Kidney glomerular epithelial cell (primary cell): ENCODE measurements around the gene RHBDF1.

Experiments
- DNase-seq: peaks from one replicate; lab custom pipeline; 2025; lab: John Stamatoyannopoulos, UW

The RHBDF1 gene

GRCh38 chr16:74747-75334 lies 2.4 kb upstream of the RHBDF1 start:
- no peak for DNase-seq

- no peak for DNase-seq
Observed at GRCh38 chr16:74051-74746, 1.8 kb upstream of the RHBDF1 start.

- DNase-seq = peak; percentile 43
Observed at GRCh38 chr16:71540-72401, 660 bp downstream of the RHBDF1 start.

- DNase-seq = no peak
Observed at GRCh38 chr16:71210-71539, 1.3 kb downstream of the RHBDF1 start.

- no peak for DNase-seq
Observed at GRCh38 chr16:69181-69580, 3.2 kb downstream of the RHBDF1 start.

- DNase-seq = no peak
Observed at GRCh38 chr16:67884-68789, 4.3 kb downstream of the RHBDF1 start.

GRCh38 chr16:67183-67791 lies 5.1 kb downstream of the RHBDF1 start:
- no peak for DNase-seq

- DNase-seq = no peak
Observed at GRCh38 chr16:66309-67182, 5.9 kb downstream of the RHBDF1 start.

- peak; percentile 58 for DNase-seq
Observed at GRCh38 chr16:65745-66144, 6.7 kb downstream of the RHBDF1 start.

- DNase-seq = no peak
Observed at GRCh38 chr16:64914-65255, 7.5 kb downstream of the RHBDF1 start.

GRCh38 chr16:63998-64913 lies 8.2 kb downstream of the RHBDF1 start:
- no peak for DNase-seq

GRCh38 chr16:63466-63865 lies 9.0 kb downstream of the RHBDF1 start:
- no peak for DNase-seq

GRCh38 chr16:62968-63391 lies 9.5 kb downstream of the RHBDF1 start:
- no peak for DNase-seq

GRCh38 chr16:62283-62967 lies 10.0 kb downstream of the RHBDF1 start:
- no peak for DNase-seq

- DNase-seq = no peak
Observed at GRCh38 chr16:61879-62281, 10.6 kb downstream of the RHBDF1 start.

- no peak for DNase-seq
Observed at GRCh38 chr16:60929-61878, 11.2 kb downstream of the RHBDF1 start.

GRCh38 chr16:60166-60565 lies 12.3 kb downstream of the RHBDF1 start:
- no peak for DNase-seq
